ENCODE measurements around the gene EPHA3.

- no peak for TF ChIP-seq ZNF512 (tag; IDR thresholded peaks at IDR 0.05)
- no peak for TF ChIP-seq KDM5B (IDR thresholded peaks at IDR 0.05; ENCODE audit: insufficient replicate concordance, low read depth, low read length)
- TF ChIP-seq ZEB2 (IDR thresholded peaks at IDR 0.05), result no peak
- TF ChIP-seq CTCF (IDR thresholded peaks at IDR 0.05 in 2 of 3, conservative IDR thresholded peaks at IDR 0.05 in 1 of 3; ENCODE audit: insufficient read depth in 2 of 3, low read depth in 1 of 3, low read length in 3 of 3), result no peak
- no peak for TF ChIP-seq CBX1 (IDR thresholded peaks at IDR 0.05; ENCODE audit: low read depth)
- TF ChIP-seq HDAC6 (IDR thresholded peaks at IDR 0.05; ENCODE audit: low read depth, low read length), result no peak
- TF ChIP-seq ZNF175 (CRISPR knock-in tag; IDR thresholded peaks at IDR 0.05; ENCODE audit: low read depth), result no peak
Measured at GRCh38 chr3:89171687-89172545, 64.5 kb downstream of the EPHA3 start.

Data from K562 (cell line).